GM10248 (cell line): ENCODE data around the gene AUH.

Source experiments
- CTCF ChIA-PET: fragments of 300-600 bp; sonication (Branson Sonifier 250); formaldehyde crosslinking; extraction: SDS; loops from one replicate; lab custom pipeline; 2021; ENCODE audit warnings: antibody characterized with exemption; lab: Yijun Ruan, JAX
- POLR2A ChIA-PET: fragments of 350-650 bp; sonication (Branson Sonifier 250); formaldehyde crosslinking; extraction: SDS; loops from one replicate; lab custom pipeline; 2020; ENCODE audit warnings: antibody characterized with exemption; lab: Yijun Ruan, JAX
- DNase-seq: peaks from one replicate; pipeline ENCODE4 v3.0.0; 2012; ENCODE audit errors: extremely low spot score
- TF ChIP-seq, protein P1 (sequence below): IDR thresholded peaks from 2 replicates; pipeline ENCODE4 v1.5.1; 2012; ENCODE audit warnings: mild to moderate bottlenecking, low read depth; ENCODE audit errors: extremely low read depth, missing control alignments, control extremely low read depth

The AUH gene

DNA sequence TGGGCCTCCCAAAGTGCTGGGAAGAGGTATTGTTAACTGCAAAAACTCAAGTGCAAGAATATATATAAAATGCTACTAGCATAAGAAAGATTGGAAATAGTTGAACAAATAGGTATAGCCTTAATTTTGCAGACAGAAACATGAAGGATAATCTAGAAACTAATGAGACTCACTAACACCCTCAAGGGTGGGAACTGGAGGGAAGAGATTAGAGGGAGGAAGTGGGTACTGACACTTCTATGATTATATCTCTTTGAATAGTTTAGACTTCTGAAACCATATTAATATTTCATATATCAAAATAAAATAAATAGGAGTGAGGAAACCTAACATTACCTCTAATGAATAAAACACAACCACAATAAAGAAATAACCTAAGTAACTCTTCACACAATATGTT is 23.0 kb downstream of the AUH start:
- ChIA-PET POLR2A (no interaction called here), CTCF (no interaction called here)
- no peak for DNase-seq

DNA sequence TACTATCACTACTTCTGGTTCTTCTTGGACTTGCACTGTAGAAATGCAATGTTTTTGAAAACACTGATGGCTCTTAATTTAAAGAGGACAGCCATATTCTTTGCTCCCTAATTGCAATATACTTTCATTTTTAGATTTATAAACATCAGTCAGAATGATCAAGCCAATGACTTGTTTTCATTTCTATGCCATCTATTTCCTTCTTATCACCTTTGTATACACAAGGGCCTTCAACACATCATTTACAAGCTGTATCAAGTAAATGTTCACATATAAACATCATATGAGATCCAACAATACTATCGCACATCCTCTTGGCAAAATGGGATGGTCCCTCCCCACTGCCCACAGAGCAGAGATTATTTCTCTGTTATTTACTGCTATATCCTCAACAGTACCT is 24.9 kb downstream of the AUH start:
- no peak for DNase-seq
- ChIA-PET CTCF (interaction anchor here (1.3 kb wide), 1 partner anchor 9 kb away, joined by 5 read pairs; no protein-coding TSS in a partner anchor), POLR2A (no interaction called here)
- TF ChIP-seq, protein P1, sequence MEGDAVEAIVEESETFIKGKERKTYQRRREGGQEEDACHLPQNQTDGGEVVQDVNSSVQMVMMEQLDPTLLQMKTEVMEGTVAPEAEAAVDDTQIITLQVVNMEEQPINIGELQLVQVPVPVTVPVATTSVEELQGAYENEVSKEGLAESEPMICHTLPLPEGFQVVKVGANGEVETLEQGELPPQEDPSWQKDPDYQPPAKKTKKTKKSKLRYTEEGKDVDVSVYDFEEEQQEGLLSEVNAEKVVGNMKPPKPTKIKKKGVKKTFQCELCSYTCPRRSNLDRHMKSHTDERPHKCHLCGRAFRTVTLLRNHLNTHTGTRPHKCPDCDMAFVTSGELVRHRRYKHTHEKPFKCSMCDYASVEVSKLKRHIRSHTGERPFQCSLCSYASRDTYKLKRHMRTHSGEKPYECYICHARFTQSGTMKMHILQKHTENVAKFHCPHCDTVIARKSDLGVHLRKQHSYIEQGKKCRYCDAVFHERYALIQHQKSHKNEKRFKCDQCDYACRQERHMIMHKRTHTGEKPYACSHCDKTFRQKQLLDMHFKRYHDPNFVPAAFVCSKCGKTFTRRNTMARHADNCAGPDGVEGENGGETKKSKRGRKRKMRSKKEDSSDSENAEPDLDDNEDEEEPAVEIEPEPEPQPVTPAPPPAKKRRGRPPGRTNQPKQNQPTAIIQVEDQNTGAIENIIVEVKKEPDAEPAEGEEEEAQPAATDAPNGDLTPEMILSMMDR, result no peak

More for the DNA sequence above, 23.0 kb downstream of the AUH start:
- TF ChIP-seq, protein P1, result no peak

DNA sequence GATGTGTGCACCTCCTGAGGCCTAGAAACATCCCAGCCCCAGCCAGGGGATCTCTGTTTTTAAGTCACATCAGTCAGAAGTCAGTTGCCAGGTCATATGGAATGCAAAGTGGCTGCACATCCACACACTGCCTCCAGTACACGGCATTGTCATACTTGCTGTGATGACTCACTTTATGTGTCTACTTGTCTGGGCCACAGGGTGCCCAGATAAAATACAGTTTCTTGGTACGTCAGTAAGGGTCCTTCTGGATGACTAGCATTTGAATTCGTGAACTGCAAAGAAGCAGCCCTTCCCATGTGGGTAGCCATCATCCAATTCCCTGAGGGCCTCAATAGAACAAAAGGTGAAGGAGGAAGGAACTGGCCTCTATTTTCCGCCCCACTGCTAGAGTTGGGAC is 27.7 kb downstream of the AUH start:
- ChIA-PET POLR2A (no interaction called here), CTCF (no interaction called here)
- no peak for DNase-seq
- TF ChIP-seq, protein P1, result no peak

DNA sequence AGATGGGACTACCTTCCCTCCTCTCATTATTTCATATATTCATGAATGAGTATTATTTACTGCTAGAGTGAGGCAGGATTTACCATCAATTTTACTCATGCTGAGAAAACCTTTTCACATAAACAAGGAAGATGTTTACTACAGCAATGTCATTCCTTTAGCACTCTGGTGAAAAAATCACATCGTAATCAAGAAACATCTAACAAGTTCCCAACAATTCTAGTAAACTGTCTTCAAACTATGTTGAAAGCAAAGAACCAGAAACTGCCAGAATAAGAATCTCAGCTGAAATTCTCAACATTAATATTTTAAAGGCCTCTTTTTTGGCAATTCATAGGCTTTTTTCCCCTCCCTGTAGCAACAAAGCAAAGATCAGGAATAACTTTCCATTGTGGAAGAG is 28.2 kb downstream of the AUH start:
- CTCF ChIA-PET, result no interaction called here
- POLR2A ChIA-PET, result no interaction called here
- DNase-seq, result no peak
- TF ChIP-seq, protein P1, result no peak

DNA sequence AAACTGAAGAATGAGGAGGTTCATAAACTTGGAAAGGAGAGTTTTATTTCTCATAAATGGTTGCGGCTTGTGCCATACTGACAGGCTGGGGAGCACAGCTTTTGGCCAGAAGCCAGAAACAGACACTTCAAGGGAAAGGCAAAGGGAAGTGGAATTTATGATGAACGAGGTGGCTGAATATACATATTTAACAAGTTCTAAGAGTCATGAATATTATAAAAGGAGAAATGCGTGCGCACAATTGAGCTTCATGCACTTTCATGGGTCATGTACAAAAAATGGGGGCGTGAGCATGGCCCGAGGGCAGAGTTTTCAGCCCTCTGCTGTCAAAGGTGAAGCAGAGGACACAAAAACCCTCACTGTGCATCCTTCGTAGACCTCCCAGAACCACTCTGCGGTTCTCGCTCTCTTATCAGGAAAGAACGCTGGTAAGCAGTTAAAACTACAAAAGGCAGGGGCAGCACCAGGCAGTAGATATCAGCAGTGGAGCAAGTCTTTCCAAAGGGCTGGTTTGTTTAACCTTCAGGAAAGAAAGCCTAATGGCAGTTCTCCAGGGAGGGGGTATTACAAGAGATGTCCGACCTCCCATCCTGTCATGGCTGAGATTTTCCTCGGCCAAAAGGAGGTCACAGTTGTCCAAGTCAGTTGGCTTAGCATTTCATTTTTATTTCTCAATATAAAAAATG is 29.0 kb downstream of the AUH start:
- TF ChIP-seq, protein P1, result no peak
- ChIA-PET POLR2A (no interaction called here), CTCF (no interaction called here)
- DNase-seq, result no peak

DNA sequence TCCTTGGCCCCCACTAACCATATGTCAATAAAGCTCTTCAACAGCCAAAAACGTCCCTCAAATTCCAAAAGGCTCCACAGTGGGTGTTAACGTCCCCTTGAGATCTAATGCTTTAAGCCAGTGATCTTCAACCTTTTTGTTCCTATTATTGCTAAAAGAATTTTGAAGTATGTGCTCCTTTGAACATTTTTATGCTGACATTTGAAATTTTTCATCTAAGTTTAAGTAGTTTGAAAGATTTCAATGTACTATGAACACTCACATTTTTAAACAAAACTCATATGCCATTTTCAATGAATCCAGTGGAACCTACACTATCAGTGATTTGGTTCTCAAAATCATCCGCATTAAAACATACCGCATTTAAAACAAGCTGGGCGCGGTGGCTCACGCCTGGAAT is 29.9 kb downstream of the AUH start:
- ChIA-PET CTCF (no interaction called here), POLR2A (no interaction called here)
- DNase-seq, result no peak
- TF ChIP-seq, protein P1, result no peak
